GM23338 (cell line): ENCODE measurements around the gene RNF183. TPM values are rescaled to one million over a fixed set of nuclear protein-coding genes. Genes with fewer than 3 reads are reported as not detected.

Experiments used
- EZH2 ChIP-seq: fragments of 200-600 bp; sonication (generic); IDR thresholded peaks from one replicate; pipeline ENCODE4 v1.8.0; 2017; ENCODE audit warnings: antibody characterized with exemption, mild to moderate bottlenecking, low read depth; ENCODE audit not compliant: unreplicated experiment
- EZH2phosphoT487 ChIP-seq: fragments of 200-600 bp; sonication (generic); IDR thresholded peaks from one replicate; pipeline ENCODE4 v1.8.1; 2018; ENCODE audit warnings: antibody characterized with exemption; ENCODE audit not compliant: unreplicated experiment
- NANOG ChIP-seq: IDR thresholded peaks from 2 replicates; pipeline ENCODE4 v1.6.1; 2016; ENCODE audit warnings: antibody characterized with exemption, borderline replicate concordance
- POLR2AphosphoS5 ChIP-seq: IDR thresholded peaks from 2 replicates; pipeline ENCODE4 v1.6.1; 2016; ENCODE audit warnings: antibody characterized with exemption, low read depth
- STAT1 ChIP-seq: IDR thresholded peaks from one replicate; pipeline ENCODE4 v1.6.1; 2016; ENCODE audit warnings: antibody characterized with exemption; ENCODE audit not compliant: unreplicated experiment
- ZNF114 ChIP-seq: fragments of 250-450 bp; sonication (Bioruptor Pico); IDR thresholded peaks from 2 replicates; pipeline ENCODE4 v1.5.0; 2020; ENCODE audit warnings: mild to moderate bottlenecking, moderate library complexity
- ZNF331 ChIP-seq: fragments of 250-450 bp; sonication (Bioruptor Pico); IDR thresholded peaks from 2 replicates; pipeline ENCODE4 v1.5.0; 2020; ENCODE audit warnings: low read depth, mild to moderate bottlenecking, moderate library complexity
- polyA plus RNA-seq: library from polyadenylated mRNA; unstranded; fragments of >200 nt; fragmentation: Nextera tagmentation; extraction: Ambion mirVana; gene quantifications from 2 replicates; pipeline ENCODE4 v1.2.1, GENCODE V29; 2016
- total RNA-seq: library from RNA; depleted of rRNA; stranded (reverse); fragments of >200 nt; shearing (Covaris generic); gene quantifications from 2 replicates; pipeline ENCODE4 v1.2.3, GENCODE V29; 2014
- TF ChIP-seq, protein P1 (sequence below): fragments of 250-450 bp; sonication (Bioruptor Pico); IDR thresholded peaks from 2 replicates; pipeline ENCODE4 v1.5.0; 2020; ENCODE audit warnings: mild to moderate bottlenecking, moderate library complexity
- TF ChIP-seq, protein P2 (sequence below): IDR thresholded peaks from one replicate; pipeline ENCODE4 v1.6.1; 2018; ENCODE audit warnings: antibody characterized with exemption; ENCODE audit not compliant: unreplicated experiment

The RNF183 gene
- total and polyA plus RNA-seq, 2 experiments from 2014 or later = 0.42 TPM; not detected in 1

DNA sequence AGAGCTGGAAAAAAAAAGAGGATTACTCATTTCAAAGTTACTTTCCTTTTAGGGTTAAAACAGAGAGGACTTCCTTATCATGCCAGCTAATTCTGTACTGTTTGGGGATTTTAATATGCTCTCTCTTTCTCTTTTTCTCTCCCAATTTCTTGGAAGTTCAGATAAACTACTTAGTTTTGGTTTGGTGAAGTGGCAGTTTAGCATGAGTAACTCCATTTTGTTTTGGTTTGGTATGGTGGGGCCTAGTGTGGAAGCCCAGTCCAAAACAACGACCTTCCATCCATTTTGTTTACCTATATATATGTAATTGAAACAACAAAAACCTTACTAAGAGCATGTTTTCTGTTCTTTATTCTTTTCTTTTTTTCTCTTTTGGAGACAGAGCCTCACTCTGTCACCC is 42.5 kb upstream of the RNF183 start (continued):
- TF ChIP-seq, protein P1, sequence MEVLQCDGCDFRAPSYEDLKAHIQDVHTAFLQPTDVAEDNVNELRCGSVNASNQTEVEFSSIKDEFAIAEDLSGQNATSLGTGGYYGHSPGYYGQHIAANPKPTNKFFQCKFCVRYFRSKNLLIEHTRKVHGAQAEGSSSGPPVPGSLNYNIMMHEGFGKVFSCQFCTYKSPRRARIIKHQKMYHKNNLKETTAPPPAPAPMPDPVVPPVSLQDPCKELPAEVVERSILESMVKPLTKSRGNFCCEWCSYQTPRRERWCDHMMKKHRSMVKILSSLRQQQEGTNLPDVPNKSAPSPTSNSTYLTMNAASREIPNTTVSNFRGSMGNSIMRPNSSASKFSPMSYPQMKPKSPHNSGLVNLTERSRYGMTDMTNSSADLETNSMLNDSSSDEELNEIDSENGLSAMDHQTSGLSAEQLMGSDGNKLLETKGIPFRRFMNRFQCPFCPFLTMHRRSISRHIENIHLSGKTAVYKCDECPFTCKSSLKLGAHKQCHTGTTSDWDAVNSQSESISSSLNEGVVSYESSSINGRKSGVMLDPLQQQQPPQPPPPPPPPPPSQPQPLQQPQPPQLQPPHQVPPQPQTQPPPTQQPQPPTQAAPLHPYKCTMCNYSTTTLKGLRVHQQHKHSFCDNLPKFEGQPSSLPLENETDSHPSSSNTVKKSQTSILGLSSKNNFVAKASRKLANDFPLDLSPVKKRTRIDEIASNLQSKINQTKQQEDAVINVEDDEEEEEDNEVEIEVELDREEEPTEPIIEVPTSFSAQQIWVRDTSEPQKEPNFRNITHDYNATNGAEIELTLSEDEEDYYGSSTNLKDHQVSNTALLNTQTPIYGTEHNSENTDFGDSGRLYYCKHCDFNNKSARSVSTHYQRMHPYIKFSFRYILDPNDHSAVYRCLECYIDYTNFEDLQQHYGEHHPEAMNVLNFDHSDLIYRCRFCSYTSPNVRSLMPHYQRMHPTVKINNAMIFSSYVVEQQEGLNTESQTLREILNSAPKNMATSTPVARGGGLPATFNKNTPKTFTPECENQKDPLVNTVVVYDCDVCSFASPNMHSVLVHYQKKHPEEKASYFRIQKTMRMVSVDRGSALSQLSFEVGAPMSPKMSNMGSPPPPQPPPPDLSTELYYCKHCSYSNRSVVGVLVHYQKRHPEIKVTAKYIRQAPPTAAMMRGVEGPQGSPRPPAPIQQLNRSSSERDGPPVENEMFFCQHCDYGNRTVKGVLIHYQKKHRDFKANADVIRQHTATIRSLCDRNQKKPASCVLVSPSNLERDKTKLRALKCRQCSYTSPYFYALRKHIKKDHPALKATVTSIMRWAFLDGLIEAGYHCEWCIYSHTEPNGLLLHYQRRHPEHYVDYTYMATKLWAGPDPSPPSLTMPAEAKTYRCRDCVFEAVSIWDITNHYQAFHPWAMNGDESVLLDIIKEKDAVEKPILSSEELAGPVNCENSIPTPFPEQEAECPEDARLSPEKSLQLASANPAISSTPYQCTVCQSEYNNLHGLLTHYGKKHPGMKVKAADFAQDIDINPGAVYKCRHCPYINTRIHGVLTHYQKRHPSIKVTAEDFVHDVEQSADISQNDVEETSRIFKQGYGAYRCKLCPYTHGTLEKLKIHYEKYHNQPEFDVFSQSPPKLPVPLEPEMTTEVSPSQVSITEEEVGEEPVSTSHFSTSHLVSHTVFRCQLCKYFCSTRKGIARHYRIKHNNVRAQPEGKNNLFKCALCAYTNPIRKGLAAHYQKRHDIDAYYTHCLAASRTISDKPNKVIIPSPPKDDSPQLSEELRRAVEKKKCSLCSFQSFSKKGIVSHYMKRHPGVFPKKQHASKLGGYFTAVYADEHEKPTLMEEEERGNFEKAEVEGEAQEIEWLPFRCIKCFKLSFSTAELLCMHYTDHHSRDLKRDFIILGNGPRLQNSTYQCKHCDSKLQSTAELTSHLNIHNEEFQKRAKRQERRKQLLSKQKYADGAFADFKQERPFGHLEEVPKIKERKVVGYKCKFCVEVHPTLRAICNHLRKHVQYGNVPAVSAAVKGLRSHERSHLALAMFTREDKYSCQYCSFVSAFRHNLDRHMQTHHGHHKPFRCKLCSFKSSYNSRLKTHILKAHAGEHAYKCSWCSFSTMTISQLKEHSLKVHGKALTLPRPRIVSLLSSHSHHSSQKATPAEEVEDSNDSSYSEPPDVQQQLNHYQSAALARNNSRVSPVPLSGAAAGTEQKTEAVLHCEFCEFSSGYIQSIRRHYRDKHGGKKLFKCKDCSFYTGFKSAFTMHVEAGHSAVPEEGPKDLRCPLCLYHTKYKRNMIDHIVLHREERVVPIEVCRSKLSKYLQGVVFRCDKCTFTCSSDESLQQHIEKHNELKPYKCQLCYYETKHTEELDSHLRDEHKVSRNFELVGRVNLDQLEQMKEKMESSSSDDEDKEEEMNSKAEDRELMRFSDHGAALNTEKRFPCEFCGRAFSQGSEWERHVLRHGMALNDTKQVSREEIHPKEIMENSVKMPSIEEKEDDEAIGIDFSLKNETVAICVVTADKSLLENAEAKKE (CRISPR knock-in tag) = no peak
- TF ChIP-seq ZNF331 (CRISPR knock-in tag) (no peak), NANOG (no peak), EZH2 (no peak), POLR2AphosphoS5 (no peak), ZNF114 (CRISPR knock-in tag) (no peak), EZH2phosphoT487 (no peak), STAT1 (no peak)
- TF ChIP-seq, protein P2, sequence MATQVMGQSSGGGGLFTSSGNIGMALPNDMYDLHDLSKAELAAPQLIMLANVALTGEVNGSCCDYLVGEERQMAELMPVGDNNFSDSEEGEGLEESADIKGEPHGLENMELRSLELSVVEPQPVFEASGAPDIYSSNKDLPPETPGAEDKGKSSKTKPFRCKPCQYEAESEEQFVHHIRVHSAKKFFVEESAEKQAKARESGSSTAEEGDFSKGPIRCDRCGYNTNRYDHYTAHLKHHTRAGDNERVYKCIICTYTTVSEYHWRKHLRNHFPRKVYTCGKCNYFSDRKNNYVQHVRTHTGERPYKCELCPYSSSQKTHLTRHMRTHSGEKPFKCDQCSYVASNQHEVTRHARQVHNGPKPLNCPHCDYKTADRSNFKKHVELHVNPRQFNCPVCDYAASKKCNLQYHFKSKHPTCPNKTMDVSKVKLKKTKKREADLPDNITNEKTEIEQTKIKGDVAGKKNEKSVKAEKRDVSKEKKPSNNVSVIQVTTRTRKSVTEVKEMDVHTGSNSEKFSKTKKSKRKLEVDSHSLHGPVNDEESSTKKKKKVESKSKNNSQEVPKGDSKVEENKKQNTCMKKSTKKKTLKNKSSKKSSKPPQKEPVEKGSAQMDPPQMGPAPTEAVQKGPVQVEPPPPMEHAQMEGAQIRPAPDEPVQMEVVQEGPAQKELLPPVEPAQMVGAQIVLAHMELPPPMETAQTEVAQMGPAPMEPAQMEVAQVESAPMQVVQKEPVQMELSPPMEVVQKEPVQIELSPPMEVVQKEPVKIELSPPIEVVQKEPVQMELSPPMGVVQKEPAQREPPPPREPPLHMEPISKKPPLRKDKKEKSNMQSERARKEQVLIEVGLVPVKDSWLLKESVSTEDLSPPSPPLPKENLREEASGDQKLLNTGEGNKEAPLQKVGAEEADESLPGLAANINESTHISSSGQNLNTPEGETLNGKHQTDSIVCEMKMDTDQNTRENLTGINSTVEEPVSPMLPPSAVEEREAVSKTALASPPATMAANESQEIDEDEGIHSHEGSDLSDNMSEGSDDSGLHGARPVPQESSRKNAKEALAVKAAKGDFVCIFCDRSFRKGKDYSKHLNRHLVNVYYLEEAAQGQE = no peak
